ENCODE data around the gene PRR5L.

The PRR5L gene

DNA sequence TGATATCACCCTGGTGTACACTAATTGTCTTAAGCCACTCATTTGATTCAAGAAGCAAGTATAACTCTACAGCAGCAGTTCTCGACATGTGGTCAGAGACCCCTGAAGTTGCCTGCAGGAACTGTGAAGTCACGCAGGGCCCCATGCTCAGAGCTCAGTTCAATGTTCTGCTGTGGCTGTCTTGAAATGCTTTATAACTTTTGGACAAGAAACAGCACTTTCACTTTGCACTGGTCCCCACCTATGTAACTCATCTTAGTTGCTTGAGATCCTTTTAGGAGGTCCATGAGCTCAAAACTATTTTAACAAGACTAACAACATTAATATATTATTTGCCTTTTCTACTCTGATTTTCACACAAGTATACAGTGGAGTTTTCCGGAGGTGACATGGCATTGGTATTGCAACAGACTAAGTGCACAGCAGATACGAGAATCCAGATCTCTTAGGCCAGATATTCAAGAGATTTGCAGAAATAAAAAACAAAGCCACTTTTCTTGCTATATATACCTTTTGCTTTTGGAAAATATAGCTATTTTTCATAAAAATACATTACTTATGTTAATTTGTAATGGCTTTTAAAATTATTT is 64.8 kb downstream of the PRR5L start:
- DNase-seq, result no peak

DNA sequence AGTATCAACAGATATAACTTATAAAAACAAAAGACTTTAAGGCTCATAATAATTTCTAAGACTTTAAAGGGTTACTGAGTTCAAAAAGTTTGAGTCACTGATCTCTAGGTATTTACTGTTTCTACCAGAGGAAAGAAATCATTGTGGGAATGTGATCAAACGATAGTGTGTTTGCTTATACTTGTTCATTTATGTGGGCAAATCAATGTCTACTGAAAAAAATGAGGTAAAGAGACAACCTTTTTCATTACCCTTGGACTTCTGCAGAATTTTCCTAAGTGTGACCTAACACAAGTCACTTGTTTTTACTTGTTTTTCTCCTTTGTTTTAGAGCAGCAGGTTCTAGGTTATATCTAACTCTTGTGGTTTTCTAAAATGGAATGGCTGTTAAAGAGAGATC is 65.4 kb downstream of the PRR5L start:
- no peak for DNase-seq

DNA sequence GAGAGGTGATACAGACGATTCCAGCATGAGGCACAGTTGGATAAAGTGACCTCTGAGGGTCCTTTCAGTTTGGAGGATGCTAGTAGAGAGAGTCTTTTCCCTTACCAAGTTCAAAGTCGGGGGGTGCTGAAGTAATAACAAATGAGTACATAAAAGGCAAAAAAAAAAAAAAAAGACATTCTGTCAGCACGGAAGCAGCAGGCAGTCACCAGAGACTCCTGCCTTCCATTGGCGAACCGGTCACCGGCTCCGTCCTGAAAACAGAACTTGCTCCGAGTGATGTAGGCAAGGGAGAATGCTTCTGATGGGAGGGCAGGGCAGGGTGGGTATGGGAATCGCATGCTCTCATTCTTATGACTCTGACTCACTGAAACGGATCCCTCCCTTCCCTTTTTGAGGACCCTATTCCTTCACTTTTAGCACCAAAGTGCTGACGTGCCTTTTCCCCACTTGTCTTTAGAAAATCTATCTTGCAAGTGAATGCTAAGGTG is 65.9 kb downstream of the PRR5L start:
- no peak for DNase-seq

DNA sequence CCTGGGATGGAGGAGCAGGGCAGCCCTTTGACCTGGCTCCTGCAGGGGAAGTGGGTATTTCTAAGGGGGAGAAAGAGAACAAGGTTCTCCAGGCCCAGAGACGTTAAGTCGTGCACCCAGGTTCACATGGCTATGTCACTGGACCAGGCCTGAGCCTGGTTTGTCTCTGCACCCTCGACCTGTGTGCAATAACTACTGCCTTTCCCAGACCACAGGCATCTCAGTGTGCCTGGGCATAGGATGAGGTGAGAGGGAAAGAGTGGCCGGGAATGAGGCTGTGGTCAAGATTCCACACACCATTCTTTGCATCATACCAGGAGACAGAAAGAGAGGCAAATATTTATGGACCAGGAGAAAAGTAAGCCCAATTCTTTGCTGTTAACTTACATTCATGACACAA is 66.8 kb downstream of the PRR5L start:
- DNase-seq, result no peak

DNA sequence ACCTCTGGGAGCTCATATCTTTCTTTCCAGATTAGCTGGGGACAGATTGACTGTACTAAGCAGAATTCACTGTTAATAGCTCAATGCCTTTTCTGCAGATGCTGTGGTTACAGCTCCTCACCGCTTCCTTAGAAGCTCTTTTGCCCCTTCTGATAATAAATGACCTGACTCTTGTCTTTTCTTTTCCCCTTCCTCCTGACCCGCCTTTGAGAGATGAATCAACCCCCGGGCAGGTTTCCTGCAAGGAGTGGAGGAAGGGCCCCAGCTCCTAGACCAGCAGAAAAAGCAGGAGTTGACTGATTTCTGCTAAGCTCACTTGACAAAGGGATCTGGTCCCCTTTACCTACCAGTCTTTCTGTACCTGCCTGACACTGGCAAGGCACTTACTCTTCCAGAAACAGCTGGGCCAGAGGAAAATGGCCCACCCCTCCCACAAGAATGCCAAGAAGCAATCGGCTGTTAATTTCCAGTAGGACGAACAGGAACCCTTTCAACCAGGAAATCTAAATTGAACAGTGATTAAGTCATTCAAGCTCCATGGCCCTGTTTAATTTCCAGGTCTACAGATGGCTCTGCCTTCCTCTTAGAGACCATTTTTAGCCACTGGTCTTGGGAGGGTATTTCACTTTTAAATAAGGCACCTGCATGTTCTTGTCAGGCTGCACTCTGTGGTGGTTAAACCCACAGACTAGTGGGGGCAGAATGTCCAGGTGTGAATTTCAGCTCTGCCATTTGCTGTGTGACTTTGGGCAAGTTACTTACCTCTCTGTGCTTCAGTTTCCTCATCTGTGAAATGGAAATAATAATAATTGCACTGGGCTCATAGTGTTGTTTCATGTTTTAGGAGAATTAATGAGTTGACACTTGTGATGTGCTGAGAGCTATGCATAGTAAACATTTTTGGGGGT is 67.5 kb downstream of the PRR5L start:
- no peak for DNase-seq

GRCh38 chr11:36364551-36365325 is 68.7 kb downstream of the PRR5L start:
- no peak for DNase-seq

GRCh38 chr11:36365907-36366306 is 69.8 kb downstream of the PRR5L start:
- DNase-seq, result no peak

DNA sequence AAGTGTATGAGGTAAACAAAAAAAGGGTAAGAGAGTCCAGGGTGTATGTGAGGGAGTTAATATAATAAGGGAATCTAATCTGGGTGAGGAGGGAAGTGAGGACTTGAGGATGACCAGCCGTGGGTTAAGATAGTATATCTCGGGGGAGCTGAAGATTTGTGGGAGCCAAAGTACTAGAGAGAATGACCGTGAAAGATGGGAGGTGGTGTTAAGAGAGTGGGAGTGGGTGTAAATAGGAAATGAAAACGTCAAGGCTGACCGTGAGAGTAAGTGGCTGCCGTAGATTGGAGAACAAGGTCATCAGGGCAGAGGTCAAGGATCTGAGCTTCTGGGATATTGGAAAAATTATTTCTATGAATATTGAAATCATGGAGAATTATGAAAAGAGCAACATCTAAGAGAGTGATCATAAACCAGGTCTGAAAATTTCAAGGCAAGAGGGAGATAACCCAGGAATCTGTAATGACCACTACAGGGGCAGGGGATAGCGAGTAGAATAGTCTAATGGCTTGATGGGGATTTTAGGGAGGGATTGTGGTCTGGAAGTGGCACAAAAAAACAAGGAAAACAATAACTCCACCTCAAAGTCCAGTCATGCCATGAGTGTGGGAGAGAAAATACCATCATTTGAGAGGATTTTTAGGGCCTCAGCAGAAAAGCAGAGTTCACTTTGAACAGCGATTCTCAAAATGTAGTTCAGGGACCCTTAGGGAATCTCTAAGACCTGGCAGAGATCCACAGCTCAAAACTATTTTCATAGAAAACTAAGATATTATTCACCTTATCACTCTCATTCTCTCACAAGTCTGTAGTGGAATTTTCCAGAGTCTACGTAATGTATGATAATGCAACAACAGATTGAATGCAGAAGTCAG is 72.0 kb downstream of the PRR5L start:
- no peak for DNase-seq

GRCh38 chr11:36371181-36371580 is 75.1 kb downstream of the PRR5L start:
- DNase-seq, result no peak

DNA sequence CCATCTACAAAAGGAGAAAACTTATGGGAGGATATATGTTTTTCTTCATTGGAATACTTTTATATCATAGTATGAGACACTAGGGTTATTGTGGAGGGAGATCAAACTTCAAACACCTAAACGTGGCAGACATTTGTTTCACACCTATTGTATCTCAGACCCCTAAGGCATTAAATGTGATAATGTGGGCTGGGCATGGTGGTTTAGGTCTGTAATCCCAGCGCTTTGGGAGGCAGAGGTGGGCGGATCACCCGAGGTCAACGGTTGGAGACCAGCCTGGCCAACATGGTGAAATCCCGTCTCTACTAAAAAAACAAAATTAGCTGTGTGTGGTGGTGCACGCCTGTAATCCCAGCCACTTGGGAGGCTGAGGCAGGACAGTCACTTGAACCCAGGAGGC is 75.5 kb downstream of the PRR5L start:
- no peak for DNase-seq

GRCh38 chr11:36372101-36372771 is 76.1 kb downstream of the PRR5L start:
- no peak for DNase-seq

GRCh38 chr11:36373016-36374010 is 77.2 kb downstream of the PRR5L start:
- no peak for DNase-seq

DNA sequence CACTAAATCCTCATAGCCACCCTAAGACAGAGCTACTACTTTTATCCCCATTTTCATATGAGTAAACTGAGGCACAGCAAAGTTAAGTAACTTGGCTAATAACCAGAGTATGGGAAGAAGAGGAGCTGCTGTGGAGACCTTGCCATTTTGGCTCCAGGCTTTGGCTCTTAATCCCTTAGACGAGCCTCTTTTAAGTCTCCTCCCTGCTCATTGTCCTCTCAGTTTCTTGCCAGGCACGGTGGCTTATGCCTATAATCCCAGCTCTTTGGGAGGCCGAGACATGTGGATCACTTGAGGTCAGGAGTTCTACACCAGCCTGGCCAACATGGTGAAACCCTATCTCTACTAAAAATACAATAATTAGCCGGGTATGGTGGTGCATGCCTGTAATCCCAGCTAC is 78.6 kb downstream of the PRR5L start:
- DNase-seq, result no peak

DNA sequence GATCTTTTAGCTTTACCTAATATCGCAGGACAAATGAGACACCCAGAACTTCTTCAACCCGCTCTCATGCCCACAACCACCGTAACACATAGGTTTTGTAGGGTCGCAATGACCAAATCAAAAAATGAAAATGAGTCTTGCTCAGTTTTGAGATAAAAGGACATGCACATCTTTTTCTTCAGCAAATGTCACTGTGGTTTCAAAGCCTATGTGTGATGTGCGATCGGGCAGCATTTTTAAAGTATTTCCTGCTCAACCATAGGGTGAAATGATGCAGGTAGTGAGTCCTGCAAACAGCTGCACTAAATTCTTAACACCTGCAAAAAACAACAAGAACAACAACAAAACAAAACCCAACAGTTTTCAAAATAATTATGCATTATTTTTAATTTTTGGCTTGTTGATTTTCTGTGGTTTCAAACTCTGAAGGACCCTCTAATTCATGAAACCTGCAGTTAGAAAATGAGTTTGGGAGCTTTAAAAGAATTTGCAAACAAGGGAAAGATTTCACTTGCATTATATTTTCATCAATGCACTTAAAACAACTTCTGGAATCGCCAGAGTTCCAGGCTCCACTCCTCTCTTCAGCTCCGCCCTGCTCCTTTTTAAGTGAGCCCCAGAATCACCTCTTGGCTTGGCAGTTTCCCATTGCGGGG is 79.4 kb downstream of the PRR5L start:
- no peak for DNase-seq

DNA sequence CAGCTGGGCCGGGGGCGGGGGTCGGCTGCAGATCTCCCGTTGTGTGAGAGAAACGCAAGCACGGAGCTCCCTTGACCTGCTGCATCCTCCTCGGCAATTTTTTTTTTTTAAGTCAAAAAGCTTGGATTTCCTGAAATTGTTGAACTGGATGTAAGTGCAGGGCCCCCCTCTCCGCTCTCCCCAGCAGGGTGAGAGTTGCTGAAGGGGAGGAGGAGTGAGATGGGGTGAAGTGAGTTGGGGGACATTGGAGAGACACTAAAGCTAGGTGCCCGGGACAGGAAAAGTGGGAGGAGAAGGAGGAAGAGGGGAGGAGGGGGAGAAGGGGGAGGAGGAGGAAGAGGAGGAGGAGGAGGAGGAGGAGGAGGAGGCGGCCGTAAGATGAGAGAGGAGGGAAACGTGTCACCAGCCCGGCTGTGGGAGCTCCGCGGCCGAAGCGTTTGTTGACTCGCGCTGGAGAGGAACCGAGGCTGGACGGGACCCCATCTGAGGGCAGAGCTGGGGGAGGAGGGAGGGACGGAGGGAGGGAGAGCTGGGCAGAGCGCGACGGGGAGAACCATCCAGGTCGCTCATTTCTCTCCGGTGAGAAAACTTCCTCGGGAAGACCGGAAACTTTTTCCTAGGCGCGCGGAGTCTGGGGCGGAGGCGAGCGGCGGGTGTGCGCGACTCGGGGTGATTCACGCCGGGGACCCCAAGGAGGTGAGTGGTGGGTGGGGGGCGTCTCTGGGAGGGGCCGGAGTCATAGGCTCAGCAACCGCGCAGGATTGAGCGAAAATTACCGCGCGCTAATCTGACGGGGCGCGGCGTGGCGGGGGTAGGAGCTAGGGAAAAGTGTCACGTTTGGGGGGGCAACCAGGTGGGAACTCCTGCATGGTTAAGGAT is 80.2 kb downstream of the PRR5L start:
- no peak for DNase-seq

DNA sequence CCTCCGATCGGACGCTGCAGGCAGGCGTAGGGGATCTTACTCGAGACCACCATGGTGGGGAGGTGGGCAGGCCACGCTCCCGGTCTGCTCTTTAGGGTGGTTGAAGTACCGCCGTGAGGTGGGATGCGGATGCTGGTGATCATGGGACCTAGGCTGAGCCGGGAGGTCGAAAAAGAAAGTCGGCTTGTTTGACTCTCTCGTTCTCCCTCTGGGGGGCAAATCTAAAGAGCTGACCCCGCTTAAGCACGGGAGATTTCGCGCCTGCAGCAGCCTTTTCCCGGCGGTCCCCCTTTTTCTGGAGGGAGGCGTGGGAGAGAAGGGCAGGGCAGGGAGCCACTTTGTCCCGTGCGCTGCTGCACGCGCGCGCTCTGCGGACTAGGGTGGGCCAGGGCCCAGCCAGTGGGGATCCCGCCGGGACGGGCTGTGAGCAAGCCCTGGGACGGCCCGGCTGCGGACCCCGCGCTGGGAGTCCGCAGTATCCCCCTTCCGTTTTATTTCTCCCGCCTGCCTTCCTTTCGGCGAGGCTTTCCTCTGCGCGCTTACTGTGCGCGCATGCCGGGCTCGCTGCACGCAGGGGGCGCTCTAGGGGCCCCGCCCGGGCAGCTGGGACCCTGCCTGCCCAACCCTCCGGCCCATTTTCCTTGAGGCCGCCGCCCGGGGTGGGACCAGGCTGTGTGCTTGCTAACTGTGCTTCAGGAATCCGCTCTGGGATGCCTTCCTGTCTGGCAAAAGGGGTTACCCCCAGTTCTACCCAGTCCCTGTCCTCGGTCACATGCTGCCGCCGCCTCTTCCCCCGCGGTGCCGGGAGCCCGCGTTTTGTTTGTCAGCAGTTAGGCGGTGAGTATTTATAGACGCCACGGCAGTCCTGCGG is 81.0 kb downstream of the PRR5L start:
- peak; percentile 63 for DNase-seq

- no peak for DNase-seq
Observed at GRCh38 chr11:36377759-36378564, 81.9 kb downstream of the PRR5L start.
